Neutrophil (primary cell): Measurements from ENCODE around the gene ACTR3C.
"Not testable (repeated sequence)": the region's sequence is repeated elsewhere in the genome, so short reads cannot be mapped to it uniquely, and the experiment has no call there.

Experiments used
- H3K27ac ChIP-seq: fragments of 200-600 bp; sonication (generic); 2 replicates; pipeline ENCODE4 v1.5.1; 2016; ENCODE audit warnings: mild to moderate bottlenecking, moderate library complexity
- H3K27me3 ChIP-seq: fragments of 200-600 bp; sonication (generic); 2 replicates; pipeline ENCODE4 v1.6.0; 2016; ENCODE audit warnings: mild to moderate bottlenecking
- H3K36me3 ChIP-seq: fragments of 200-600 bp; sonication (generic); 2 replicates; pipeline ENCODE4 v1.5.1; 2017
- H3K4me1 ChIP-seq, 2 experiments: fragments of 200-600 bp in 1 of 2; sonication (generic) in 1 of 2; 1 replicate in 1 of 2; 2 replicates in 1 of 2; pipeline versions ENCODE4 v1.5.1 to v1.6.1; 2013 to 2016; ENCODE audit warnings: low read depth in 1 of 2, low read length in 1 of 2, mild to moderate bottlenecking in 1 of 2, moderate library complexity in 1 of 2; ENCODE audit not compliant: control insufficient read depth in 1 of 2, insufficient read depth in 1 of 2
- H3K4me3 ChIP-seq, 2 experiments: fragments of 200-600 bp in 1 of 2; sonication (generic) in 1 of 2; 1 replicate in 1 of 2; 2 replicates in 1 of 2; pipeline ENCODE4 v1.5.1; 2013 to 2016; ENCODE audit warnings: low read depth in 1 of 2, low read length in 1 of 2, mild to moderate bottlenecking in 1 of 2, moderate library complexity in 1 of 2
- H3K9me3 ChIP-seq: fragments of 200-600 bp; sonication (generic); 2 replicates; pipeline ENCODE4 v1.5.1; 2016
- TF ChIP-seq, protein P1 (sequence below): fragments of 200-600 bp; sonication (generic); IDR thresholded peaks from 2 replicates; pipeline ENCODE4 v1.5.1; 2016; ENCODE audit warnings: antibody characterized with exemption

ACTR3C gene

GRCh38 chr7:150314639-150315239, 8.6 kb downstream of the ACTR3C start:
- Histone ChIP-seq H3K9me3 (no peaks in the 10 kb centered on the region), H3K4me3 (no peak overlapping the region), H3K27me3 (no peaks in the 10 kb centered on the region), H3K36me3 (no peaks in the 10 kb centered on the region), H3K27ac (no peak overlapping the region), H3K4me1 (no peaks in the 10 kb centered on the region)
- TF ChIP-seq, protein P1, sequence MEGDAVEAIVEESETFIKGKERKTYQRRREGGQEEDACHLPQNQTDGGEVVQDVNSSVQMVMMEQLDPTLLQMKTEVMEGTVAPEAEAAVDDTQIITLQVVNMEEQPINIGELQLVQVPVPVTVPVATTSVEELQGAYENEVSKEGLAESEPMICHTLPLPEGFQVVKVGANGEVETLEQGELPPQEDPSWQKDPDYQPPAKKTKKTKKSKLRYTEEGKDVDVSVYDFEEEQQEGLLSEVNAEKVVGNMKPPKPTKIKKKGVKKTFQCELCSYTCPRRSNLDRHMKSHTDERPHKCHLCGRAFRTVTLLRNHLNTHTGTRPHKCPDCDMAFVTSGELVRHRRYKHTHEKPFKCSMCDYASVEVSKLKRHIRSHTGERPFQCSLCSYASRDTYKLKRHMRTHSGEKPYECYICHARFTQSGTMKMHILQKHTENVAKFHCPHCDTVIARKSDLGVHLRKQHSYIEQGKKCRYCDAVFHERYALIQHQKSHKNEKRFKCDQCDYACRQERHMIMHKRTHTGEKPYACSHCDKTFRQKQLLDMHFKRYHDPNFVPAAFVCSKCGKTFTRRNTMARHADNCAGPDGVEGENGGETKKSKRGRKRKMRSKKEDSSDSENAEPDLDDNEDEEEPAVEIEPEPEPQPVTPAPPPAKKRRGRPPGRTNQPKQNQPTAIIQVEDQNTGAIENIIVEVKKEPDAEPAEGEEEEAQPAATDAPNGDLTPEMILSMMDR = no peak

DNA sequence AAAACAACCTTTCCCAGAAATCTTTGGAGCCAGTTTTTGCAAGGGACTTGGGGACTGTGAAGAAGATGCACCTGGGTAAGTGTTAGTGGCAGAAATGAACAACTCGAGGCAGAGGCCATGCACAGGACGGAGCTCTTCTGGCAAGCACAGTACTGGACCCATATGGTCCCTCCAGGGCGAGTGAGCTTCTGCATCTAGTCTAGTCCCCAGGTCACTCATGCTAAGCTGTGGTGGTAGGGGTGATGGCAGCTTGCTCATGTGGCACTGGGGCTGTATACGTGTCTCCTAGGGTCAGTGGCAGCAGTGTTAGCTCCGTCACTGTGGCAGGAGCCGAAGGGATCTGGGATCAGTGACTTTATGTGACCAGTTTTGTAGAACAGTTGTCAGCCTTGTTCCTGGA, 9.5 kb downstream of the ACTR3C start:
- no peak overlapping the region for H3K27ac ChIP-seq
- TF ChIP-seq, protein P1 = no peak
- H3K27me3 ChIP-seq = no peaks in the 10 kb centered on the region
- no peaks in the 10 kb centered on the region for H3K36me3 ChIP-seq
- no peak overlapping the region for H3K4me3 ChIP-seq
- no peaks in the 10 kb centered on the region for H3K9me3 ChIP-seq
- no peaks in the 10 kb centered on the region for H3K4me1 ChIP-seq

DNA sequence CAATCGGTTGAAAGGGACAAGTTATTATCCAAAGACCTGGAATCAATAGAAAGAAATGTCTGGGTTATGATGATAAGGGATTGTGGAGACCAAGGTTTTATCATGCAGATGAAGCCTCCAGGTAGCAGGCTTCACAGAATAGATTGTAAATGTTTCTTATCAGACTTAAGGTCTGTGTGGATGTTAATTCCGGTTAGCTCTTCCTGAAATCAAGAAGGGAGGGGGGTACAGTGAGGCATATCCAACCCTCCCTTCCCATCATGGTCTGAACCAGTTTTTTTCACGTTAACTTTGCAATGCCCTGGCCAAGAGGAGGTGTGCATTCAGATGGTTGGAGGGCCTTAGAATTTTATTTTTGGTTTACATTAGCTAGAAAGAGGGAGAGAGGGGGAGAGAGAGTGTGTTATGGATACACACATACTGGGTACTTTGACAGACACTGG, 10.0 kb downstream of the ACTR3C start:
- H3K27me3 ChIP-seq = no peaks in the 10 kb centered on the region
- no peaks in the 10 kb centered on the region for H3K36me3 ChIP-seq
- no peak overlapping the region for H3K27ac ChIP-seq
- TF ChIP-seq, protein P1 = no peak
- no peaks in the 10 kb centered on the region for H3K4me1 ChIP-seq
- H3K9me3 ChIP-seq = no peaks in the 10 kb centered on the region
- H3K4me3 ChIP-seq = no peak overlapping the region

DNA sequence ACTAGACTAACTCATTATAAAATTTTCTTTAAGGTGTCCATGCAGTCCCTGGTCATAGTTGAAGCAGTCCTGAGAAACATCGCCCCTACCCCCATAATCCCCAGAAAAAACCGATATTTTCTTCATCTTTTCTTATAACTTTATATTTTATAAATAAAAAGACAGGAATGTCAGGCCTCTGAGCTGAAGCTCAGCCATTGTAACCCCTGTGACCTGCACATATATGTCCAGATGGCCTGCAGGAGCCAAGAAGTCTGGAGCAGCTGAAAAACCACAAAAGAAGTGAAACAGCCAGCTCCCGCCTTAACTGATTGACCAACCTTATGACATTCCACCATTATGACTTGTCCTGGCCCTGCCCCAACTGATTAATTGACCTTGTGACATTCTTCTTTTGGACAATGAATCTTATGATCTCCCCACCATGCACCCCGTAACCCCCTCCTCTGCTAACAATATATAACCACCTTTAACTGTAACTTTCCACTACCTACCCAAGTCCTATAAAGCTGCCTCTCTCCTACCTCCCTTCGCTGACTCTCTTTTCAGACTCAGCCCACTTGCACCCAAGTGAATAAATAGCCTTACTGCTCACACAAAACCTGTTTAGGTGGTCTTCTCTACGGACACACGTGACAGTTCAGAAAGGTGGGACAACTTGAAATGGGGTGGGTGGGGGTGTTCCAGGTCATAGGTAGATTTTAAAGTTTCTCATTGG, 10.5 kb downstream of the ACTR3C start:
- H3K27me3 ChIP-seq, H3K4me3 ChIP-seq, H3K4me1 ChIP-seq, H3K9me3 ChIP-seq, H3K36me3 ChIP-seq, H3K27ac ChIP-seq: not testable (repeated sequence)

- TF ChIP-seq, protein P1 = no peak
- Histone ChIP-seq H3K4me1 (peaks cover 0 to under 1% of the 10 kb centered on the region in 2 experiments), H3K27ac (no peak overlapping the region), H3K27me3 (no peaks in the 10 kb centered on the region), H3K9me3 (no peaks in the 10 kb centered on the region), H3K4me3 (no peak overlapping the region), H3K36me3 (no peaks in the 10 kb centered on the region)
These were observed 11.6 kb downstream of the ACTR3C start for GRCh38 chr7:150311711-150312110.

DNA sequence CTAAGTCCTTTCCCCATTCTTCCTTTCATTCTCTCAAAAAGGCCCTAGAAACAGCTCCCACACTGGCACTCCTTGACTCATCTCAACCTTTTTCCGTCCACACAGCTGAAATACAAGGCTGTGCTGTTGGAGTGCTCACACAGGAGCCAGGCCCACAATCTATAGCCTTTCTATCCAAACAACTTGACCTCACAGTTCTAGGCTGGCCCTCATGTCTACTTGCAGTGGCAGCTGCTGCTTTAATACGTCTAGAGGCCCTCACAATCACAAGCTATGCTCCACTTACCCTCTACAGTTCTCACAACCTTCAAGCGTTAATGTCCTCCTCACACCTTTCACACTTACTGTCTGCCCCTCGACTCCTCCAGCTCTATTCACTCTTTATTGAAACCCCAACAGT, 12.2 kb downstream of the ACTR3C start:
- TF ChIP-seq, protein P1 = no peak
- H3K36me3 ChIP-seq = no peaks in the 10 kb centered on the region
- H3K4me1 ChIP-seq = peaks cover 4 to 6% of the 10 kb centered on the region in 2 experiments
- H3K4me3 ChIP-seq = no peak overlapping the region
- H3K27ac ChIP-seq = no peak overlapping the region
- no peaks in the 10 kb centered on the region for H3K27me3 ChIP-seq
- no peaks in the 10 kb centered on the region for H3K9me3 ChIP-seq
